Osteoblast (primary cell): ENCODE measurements around the gene SEMA3B. TPM values are rescaled to one million over a fixed set of nuclear protein-coding genes. Genes with fewer than 3 reads are reported as not detected.

Source experiments
- DNase-seq: peaks from one replicate; pipeline ENCODE4 v3.0.0; 2011; ENCODE audit warnings: low spot score, mixed read lengths; ENCODE audit not compliant: insufficient read length; ENCODE audit errors: missing footprints
- H2AFZ ChIP-seq: 2 replicates; pipeline ENCODE4 v1.6.0; 2011; ENCODE audit warnings: mild to moderate bottlenecking, low read length
- H3K27ac ChIP-seq: 2 replicates; pipeline ENCODE4 v1.5.1; 2011; ENCODE audit warnings: mild to moderate bottlenecking, low read depth, low read length, moderate library complexity
- H3K27me3 ChIP-seq: 2 replicates; pipeline ENCODE4 v1.6.0; 2012; ENCODE audit warnings: mild to moderate bottlenecking, control low read depth, inconsistent platforms, low read length, moderate library complexity; ENCODE audit not compliant: insufficient read depth
- H3K36me3 ChIP-seq: 2 replicates; pipeline ENCODE4 v1.5.1; 2011; ENCODE audit warnings: mild to moderate bottlenecking, low read length, control low read depth, moderate library complexity; ENCODE audit not compliant: insufficient read depth
- H3K4me1 ChIP-seq: 2 replicates; pipeline ENCODE4 v1.5.1; 2011; ENCODE audit warnings: mild to moderate bottlenecking, low read length, control low read depth, moderate library complexity; ENCODE audit not compliant: insufficient read depth
- H3K4me2 ChIP-seq: 2 replicates; pipeline ENCODE4 v1.6.0; 2011; ENCODE audit warnings: mild to moderate bottlenecking, low read length; ENCODE audit not compliant: insufficient read depth
- H3K4me3 ChIP-seq: fragments of 200-600 bp; sonication (generic); 3 replicates; pipeline ENCODE4 v1.5.1; 2012; ENCODE audit warnings: mild to moderate bottlenecking, low read length, inconsistent platforms; ENCODE audit not compliant: insufficient read depth
- H3K79me2 ChIP-seq: 2 replicates; pipeline ENCODE4 v1.6.0; 2012; ENCODE audit warnings: mild to moderate bottlenecking, low read length, control low read depth, inconsistent platforms; ENCODE audit not compliant: insufficient read depth
- H3K9me3 ChIP-seq: 2 replicates; pipeline ENCODE4 v1.5.1; 2011; ENCODE audit warnings: low read depth, low read length, control low read depth
- H4K20me1 ChIP-seq: 2 replicates; pipeline ENCODE4 v1.6.0; 2012; ENCODE audit warnings: mild to moderate bottlenecking, low read length, control low read depth; ENCODE audit not compliant: insufficient read depth
- total RNA-seq: library from RNA; depleted of rRNA; stranded (reverse); fragments of >200 nt; gene quantifications from 2 replicates; pipeline ENCODE4 v1.2.3, GENCODE V29; 2012
- TF ChIP-seq, protein P1 (sequence below): IDR thresholded peaks from 2 replicates; pipeline ENCODE4 v1.5.1; 2011; ENCODE audit warnings: mild to moderate bottlenecking, low read depth, low read length, moderate library complexity; ENCODE audit errors: extremely low read depth

Gene SEMA3B
- total RNA-seq, 1 donor, result 10.1 TPM

DNA sequence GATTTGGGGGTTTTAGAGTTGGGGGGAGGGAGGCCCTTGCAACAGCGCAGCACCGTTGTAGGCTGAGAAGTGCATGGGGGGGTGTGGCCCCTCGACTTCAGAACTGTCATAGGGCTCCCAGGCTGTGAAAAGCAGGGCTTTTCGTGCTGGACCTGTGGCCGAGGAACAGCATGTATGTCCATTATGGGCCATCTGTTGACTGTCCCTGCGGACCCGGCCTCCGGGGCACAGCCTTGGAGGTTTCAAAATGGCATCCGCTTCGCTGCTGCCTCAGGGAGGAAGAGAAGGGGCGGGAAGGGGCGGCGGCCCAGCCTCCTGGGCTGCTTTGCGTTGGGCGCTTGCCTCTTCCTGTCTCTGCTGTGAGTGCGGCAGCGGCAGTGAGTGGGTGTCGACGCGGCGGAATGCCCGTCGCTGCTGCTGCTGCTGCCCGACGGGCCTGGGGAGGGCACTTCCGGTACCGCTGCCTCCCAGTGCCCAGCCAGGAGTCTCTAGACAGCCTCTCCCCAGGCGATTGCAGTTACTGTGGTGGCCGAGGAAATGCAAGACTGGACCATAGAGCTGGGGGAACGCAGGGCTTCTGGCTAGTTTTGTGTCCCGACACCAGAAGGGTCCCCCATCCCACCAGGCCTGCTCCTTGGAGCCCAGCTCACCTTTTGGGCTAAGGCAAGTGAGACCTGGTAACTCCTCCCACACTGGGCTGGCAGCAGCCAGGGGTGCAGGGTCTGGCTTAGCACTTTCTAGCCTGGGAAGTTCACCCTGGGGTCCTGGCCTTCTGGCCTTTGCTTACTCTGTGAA lies 31.0 kb upstream of the SEMA3B start:
- Histone ChIP-seq H3K27ac (peak overlapping the region; percentile 78), H3K9me3 (no peaks in the 10 kb centered on the region), H3K27me3 (no peaks in the 10 kb centered on the region), H3K4me1 (peaks cover 33% of the 10 kb centered on the region), H3K4me2 (peak overlapping the region; percentile 99), H3K79me2 (peaks cover 70% of the 10 kb centered on the region), H4K20me1 (peaks cover 55% of the 10 kb centered on the region), H3K4me3 (peak overlapping the region; percentile 98), H2AFZ (peak overlapping the region; percentile 31), H3K36me3 (peaks cover 10% of the 10 kb centered on the region)
- TF ChIP-seq, protein P1, sequence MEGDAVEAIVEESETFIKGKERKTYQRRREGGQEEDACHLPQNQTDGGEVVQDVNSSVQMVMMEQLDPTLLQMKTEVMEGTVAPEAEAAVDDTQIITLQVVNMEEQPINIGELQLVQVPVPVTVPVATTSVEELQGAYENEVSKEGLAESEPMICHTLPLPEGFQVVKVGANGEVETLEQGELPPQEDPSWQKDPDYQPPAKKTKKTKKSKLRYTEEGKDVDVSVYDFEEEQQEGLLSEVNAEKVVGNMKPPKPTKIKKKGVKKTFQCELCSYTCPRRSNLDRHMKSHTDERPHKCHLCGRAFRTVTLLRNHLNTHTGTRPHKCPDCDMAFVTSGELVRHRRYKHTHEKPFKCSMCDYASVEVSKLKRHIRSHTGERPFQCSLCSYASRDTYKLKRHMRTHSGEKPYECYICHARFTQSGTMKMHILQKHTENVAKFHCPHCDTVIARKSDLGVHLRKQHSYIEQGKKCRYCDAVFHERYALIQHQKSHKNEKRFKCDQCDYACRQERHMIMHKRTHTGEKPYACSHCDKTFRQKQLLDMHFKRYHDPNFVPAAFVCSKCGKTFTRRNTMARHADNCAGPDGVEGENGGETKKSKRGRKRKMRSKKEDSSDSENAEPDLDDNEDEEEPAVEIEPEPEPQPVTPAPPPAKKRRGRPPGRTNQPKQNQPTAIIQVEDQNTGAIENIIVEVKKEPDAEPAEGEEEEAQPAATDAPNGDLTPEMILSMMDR, result no peak
- DNase-seq, result peak; percentile 98

GRCh38 chr3:50238549-50239026 lies 30.4 kb upstream of the SEMA3B start:
- peaks cover 13% of the 10 kb centered on the region for H3K36me3 ChIP-seq
- H3K4me1 ChIP-seq, result peaks cover 39% of the 10 kb centered on the region
- peaks cover 61% of the 10 kb centered on the region for H4K20me1 ChIP-seq
- TF ChIP-seq, protein P1, result peak; percentile 8
- no peak overlapping the region for H2AFZ ChIP-seq
- peak overlapping the region; percentile 99 for H3K4me2 ChIP-seq
- H3K9me3 ChIP-seq, result no peaks in the 10 kb centered on the region
- no peaks in the 10 kb centered on the region for H3K27me3 ChIP-seq
- DNase-seq, result peak; percentile 90
- H3K79me2 ChIP-seq, result peaks cover 76% of the 10 kb centered on the region
- H3K4me3 ChIP-seq, result peak overlapping the region; percentile 98
- H3K27ac ChIP-seq, result peak overlapping the region; percentile 78

GRCh38 chr3:50239649-50240048 lies 29.3 kb upstream of the SEMA3B start:
- TF ChIP-seq, protein P1, result no peak
- Histone ChIP-seq H3K4me2 (no peak overlapping the region), H3K9me3 (no peaks in the 10 kb centered on the region), H3K79me2 (peaks cover 86% of the 10 kb centered on the region), H3K27ac (peak overlapping the region; percentile 78), H4K20me1 (peaks cover 68% of the 10 kb centered on the region), H3K27me3 (no peaks in the 10 kb centered on the region), H3K4me3 (no peak overlapping the region), H3K4me1 (peaks cover 47% of the 10 kb centered on the region), H2AFZ (no peak overlapping the region), H3K36me3 (peaks cover 20% of the 10 kb centered on the region)
- no peak for DNase-seq

DNA sequence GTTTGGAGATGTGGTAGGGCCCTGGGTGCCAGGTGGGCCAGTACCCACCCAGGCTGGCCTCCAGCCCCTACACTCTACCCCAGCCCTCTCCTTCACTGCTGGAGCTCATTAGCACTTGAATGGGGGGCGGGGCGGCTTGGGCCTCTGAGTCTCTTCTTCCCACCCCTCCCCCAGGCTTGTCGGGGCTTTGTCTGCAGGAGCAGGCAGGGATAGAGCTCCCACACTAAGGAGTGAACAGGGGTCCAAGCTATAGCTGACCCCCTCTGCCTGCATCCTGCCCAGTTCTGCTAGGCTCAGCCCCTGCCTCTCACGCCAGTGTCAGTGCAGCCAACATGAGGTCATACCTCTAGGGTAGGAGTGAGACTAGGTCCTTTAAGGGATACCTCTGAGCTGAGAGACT lies 27.8 kb upstream of the SEMA3B start:
- Histone ChIP-seq H3K36me3 (peaks cover 21% of the 10 kb centered on the region), H3K4me2 (no peak overlapping the region), H3K27me3 (no peaks in the 10 kb centered on the region), H3K4me1 (peaks cover 59% of the 10 kb centered on the region), H3K79me2 (peaks cover 98% of the 10 kb centered on the region), H3K9me3 (no peaks in the 10 kb centered on the region), H2AFZ (no peak overlapping the region), H3K4me3 (no peak overlapping the region), H3K27ac (peak overlapping the region; percentile 77), H4K20me1 (peaks cover 75% of the 10 kb centered on the region)
- TF ChIP-seq, protein P1, result no peak
- DNase-seq, result no peak
